Effector memory CD8-positive, alpha-beta T cell (primary cell): ENCODE data around the gene TMCC1.
A peak's percentile ranks its signal among the peaks of the same experiment; 100 is the strongest.
"Not testable (repeated sequence)": the region's sequence is repeated elsewhere in the genome, so short reads cannot be mapped to it uniquely, and the experiment has no call there.

Source experiments
- ATAC-seq: fragments of 150-1000 bp; cut with Tn5 transposase; replicated peaks from 2 replicates; pipeline ENCODE4 v1.10.0; 2021; ENCODE audit warnings: mild to moderate bottlenecking, moderate library complexity
- DNase-seq, 3 experiments: peaks; one replicate each; pipeline ENCODE4 v3.0.0; 2021
- H3K27ac Mint-ChIP-seq, 2 donors: one replicate each; pipeline ENCODE4 v1.8.0; 2022; ENCODE audit warnings: mild to moderate bottlenecking in 2 of 2, mixed read lengths in 2 of 2, moderate library complexity in 2 of 2
- H3K27me3 Mint-ChIP-seq, 2 donors: one replicate each; pipeline ENCODE4 v1.8.0; 2022; ENCODE audit warnings: mixed read lengths in 2 of 2
- H3K36me3 Mint-ChIP-seq: one replicate; pipeline ENCODE4 v1.8.0; 2022; ENCODE audit warnings: mild to moderate bottlenecking, moderate library complexity, mixed read lengths; ENCODE audit not compliant: insufficient read depth
- H3K4me1 Mint-ChIP-seq, 2 donors: one replicate each; pipeline ENCODE4 v1.8.0; 2022; ENCODE audit warnings: low read depth in 2 of 2, mixed read lengths in 2 of 2
- H3K4me3 Mint-ChIP-seq, 2 donors: one replicate each; pipeline ENCODE4 v1.8.0; 2022; ENCODE audit warnings: mild to moderate bottlenecking in 2 of 2, mixed read lengths in 2 of 2, moderate library complexity in 2 of 2
- H3K9me3 Mint-ChIP-seq, 2 donors: one replicate each; pipeline ENCODE4 v1.8.0; 2022; ENCODE audit warnings: mixed read lengths in 2 of 2

TMCC1 gene

DNA sequence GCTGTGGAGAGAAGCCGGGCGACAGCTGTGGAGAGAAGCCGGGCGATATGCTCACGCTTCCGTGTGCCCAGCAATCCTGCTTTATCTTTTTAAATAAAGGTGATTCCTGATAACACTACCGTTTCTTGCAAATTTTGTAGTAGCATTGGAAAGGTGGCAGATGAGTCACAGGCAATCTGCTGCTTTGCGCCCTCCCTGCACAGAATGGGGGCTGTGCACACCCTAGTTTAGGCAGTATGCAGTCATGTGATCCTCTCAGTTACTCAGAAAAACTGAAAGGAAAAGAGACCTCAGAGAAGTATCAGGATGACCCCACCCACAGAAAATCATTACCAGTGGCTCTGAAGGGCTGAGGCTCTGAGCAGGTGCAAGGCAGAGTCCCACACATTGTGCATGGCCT, 24.9 kb upstream of the TMCC1 start:
- no peak for ATAC-seq
- Mint-ChIP-seq H3K9me3 (peaks cover 7 to 14% of the 10 kb centered on the region in 2 donors), H3K36me3 (no peaks in the 10 kb centered on the region), H3K4me3 (no peak overlapping the region), H3K4me1 (no peaks in the 10 kb centered on the region), H3K27ac (no peak overlapping the region), H3K27me3 (peaks cover 13 to 25% of the 10 kb centered on the region in 2 donors)
- no peak for DNase-seq

DNA sequence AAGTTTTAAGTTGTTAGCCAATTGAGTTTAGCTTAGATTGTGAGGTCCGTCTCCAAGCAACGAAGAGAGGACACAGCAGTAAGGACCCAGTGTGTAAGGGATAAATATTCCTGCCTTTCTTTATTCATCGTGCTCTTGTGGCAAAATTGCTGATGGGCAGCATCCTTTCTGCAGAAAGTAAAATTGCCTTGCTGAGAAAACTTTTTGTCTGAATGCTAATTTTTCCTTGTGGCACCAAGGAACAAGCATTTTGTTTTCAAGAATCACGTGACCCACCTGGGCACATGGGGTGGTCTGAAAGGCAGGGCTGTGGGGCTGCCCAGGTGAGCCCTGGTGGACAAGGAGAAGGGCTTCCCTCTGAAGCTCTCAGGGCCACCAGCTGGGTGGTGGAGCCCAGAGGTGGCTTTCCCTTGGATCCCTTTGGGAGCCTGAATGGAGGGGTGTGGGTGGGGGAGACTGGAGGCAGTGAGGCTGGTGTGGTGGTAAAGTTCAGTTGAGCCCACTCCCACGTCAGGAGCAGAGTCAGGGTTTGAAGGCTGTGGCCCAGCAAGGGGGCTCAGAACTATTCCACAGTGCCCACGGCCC, 24.0 kb upstream of the TMCC1 start:
- Mint-ChIP-seq H3K9me3 (peaks cover 7 to 14% of the 10 kb centered on the region in 2 donors), H3K4me1 (no peaks in the 10 kb centered on the region)
- ATAC-seq = no peak

GRCh38 chr3:129913618-129914017, 20.1 kb upstream of the TMCC1 start:
- DNase-seq = no peak
- no peak for ATAC-seq
- peaks cover 4 to 14% of the 10 kb centered on the region in 2 donors for H3K9me3 Mint-ChIP-seq
- no peaks in the 10 kb centered on the region for H3K36me3 Mint-ChIP-seq
- H3K4me3 Mint-ChIP-seq = no peak overlapping the region
- H3K27me3 Mint-ChIP-seq = no peaks in the 10 kb centered on the region
- no peak overlapping the region for H3K27ac Mint-ChIP-seq
- H3K4me1 Mint-ChIP-seq = no peaks in the 10 kb centered on the region

More for the DNA sequence above, 24.0 kb upstream of the TMCC1 start:
- no peak overlapping the region for H3K27ac Mint-ChIP-seq
- DNase-seq = no peak
- H3K4me3 Mint-ChIP-seq = no peak overlapping the region
- no peaks in the 10 kb centered on the region for H3K36me3 Mint-ChIP-seq
- H3K27me3 Mint-ChIP-seq = peaks cover 7 to 16% of the 10 kb centered on the region in 2 donors

- no peaks in the 10 kb centered on the region for H3K4me1 Mint-ChIP-seq
- H3K9me3 Mint-ChIP-seq = peaks cover 0 to 5% of the 10 kb centered on the region in 2 donors
- H3K4me3 Mint-ChIP-seq = no peak overlapping the region
- H3K36me3 Mint-ChIP-seq = no peaks in the 10 kb centered on the region
- no peak for ATAC-seq
- H3K27ac Mint-ChIP-seq = no peak overlapping the region
- H3K27me3 Mint-ChIP-seq = no peaks in the 10 kb centered on the region
- no peak for DNase-seq
Measured at GRCh38 chr3:129911261-129911861, 17.9 kb upstream of the TMCC1 start.

- not testable (repeated sequence) for H3K27ac Mint-ChIP-seq, ATAC-seq, H3K4me3 Mint-ChIP-seq, DNase-seq, H3K4me1 Mint-ChIP-seq, H3K27me3 Mint-ChIP-seq, H3K36me3 Mint-ChIP-seq
- H3K9me3 Mint-ChIP-seq = peaks cover 0 to 11% of the 10 kb centered on the region in 2 donors
Measured at GRCh38 chr3:129909235-129909634, 15.7 kb upstream of the TMCC1 start.

DNA sequence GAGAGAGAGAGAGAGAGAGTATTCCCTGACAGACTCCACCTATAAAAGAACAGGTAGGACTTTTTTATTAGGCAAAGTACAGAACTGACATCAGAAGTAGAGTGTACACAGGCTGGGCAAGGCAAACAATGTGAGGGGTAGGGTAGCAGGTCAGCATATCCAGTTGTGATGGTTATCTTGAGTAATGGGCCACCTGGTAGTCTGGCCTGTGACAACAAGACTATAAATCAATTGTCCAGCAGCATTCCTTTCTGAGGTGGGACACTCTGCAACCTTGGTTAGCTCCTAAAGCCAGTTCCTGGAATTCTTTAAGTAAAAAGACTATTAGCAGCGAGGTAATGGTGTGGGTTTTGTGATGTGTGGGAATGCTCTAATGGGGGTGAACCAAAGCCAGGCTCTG, 14.9 kb upstream of the TMCC1 start:
- DNase-seq = no peak
- ATAC-seq = no peak
- H3K27me3 Mint-ChIP-seq = no peaks in the 10 kb centered on the region
- H3K36me3 Mint-ChIP-seq = no peaks in the 10 kb centered on the region
- no peak overlapping the region for H3K4me3 Mint-ChIP-seq
- H3K27ac Mint-ChIP-seq = no peak overlapping the region
- H3K4me1 Mint-ChIP-seq = no peaks in the 10 kb centered on the region
- peaks cover 0 to 11% of the 10 kb centered on the region in 2 donors for H3K9me3 Mint-ChIP-seq

DNA sequence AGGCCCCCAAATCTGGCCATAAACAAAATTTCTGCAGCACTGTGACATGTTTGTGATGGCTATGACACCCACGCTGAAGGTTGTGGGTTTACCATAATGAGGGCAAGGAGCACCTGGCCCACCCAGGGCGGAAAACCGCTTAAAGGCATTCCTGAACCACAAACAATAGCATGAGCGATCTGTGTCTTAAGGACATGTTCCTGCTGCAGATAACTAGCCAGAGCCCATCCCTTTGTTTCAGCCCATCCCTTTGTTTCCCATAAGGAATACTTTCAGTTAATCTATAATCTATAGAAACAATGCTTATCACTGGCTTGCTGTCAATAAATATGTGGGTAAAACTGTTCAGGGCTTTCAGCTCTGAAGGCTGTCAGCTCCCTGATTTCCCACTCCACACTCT, 7.8 kb upstream of the TMCC1 start:
- not testable (repeated sequence) for H3K27ac Mint-ChIP-seq, H3K4me1 Mint-ChIP-seq, H3K4me3 Mint-ChIP-seq, DNase-seq, H3K36me3 Mint-ChIP-seq, H3K27me3 Mint-ChIP-seq, ATAC-seq
- H3K9me3 Mint-ChIP-seq = peaks cover 0 to 11% of the 10 kb centered on the region in 2 donors

DNA sequence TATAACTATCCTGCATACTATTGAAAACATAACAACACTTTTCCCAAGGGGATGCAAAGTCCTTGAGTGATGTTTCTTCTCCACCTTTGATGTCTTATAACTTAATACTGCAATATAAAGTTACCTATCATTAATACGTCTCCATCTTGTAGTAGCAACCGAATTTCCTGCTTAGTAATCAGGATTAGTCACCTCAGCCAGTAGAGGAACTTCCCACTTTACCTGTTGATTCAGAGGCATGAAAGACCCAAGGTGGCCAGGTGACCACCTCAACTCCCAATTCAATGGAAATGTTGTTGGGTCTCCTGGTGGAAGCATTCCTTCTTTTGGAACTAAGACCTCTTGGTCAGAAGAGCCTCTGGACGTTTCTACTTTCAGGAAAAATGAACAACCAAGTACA, 3.5 kb upstream of the TMCC1 start:
- peaks cover 7% of the 10 kb centered on the region for H3K36me3 Mint-ChIP-seq
- H3K4me3 Mint-ChIP-seq = no peak overlapping the region
- DNase-seq (no peak), ATAC-seq (no peak)
- no peaks in the 10 kb centered on the region for H3K9me3 Mint-ChIP-seq
- peaks cover 15 to 17% of the 10 kb centered on the region in 2 donors for H3K4me1 Mint-ChIP-seq
- H3K27ac Mint-ChIP-seq = no peak overlapping the region
- H3K27me3 Mint-ChIP-seq = no peaks in the 10 kb centered on the region

DNA sequence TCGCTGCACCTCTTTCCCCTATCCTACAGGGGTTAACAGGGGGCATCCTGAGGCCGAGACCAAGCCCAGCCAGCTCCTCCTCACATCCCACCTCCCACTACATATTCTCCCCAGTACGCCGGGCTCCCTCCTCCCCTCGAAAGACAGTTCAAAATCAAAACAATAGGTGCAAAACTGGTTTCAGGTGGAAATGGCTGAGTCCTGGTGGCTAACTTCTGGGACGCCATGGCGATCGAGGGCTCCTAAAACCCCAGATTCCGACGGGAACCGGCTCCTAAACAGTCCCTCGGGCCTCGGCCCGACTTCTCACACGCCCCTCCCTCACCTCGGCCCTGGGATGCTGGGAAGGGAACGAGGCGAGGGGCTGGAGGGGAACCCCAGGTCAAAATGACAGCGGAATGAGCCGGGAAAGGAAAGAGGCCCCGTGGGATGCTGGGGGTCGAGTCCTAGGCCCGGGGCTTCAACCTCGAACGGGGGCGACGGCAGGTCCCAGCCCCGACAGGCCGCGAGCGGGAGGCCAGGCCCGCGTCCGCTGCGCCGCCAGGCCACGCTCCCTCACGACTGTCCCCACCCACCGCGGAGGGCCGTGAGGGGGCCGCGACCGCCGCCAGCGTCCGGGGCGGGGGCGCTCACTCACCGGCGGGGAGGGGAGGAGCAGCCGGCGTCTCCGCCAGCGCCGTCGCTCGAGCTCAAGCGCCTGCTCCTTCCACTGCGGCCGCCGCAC, 492 bp downstream of the TMCC1 start:
- no peaks in the 10 kb centered on the region for H3K27me3 Mint-ChIP-seq
- H3K27ac Mint-ChIP-seq = peak overlapping the region; percentile 89 to 96
- no peaks in the 10 kb centered on the region for H3K9me3 Mint-ChIP-seq
- DNase-seq (peak; percentile 70 to 74 (median 72)), ATAC-seq (peak; percentile 76)
- peaks cover 7% of the 10 kb centered on the region for H3K36me3 Mint-ChIP-seq
- peaks cover 27 to 52% of the 10 kb centered on the region in 2 donors for H3K4me1 Mint-ChIP-seq
- H3K4me3 Mint-ChIP-seq = peak overlapping the region; percentile 93

- Mint-ChIP-seq H3K4me1 (peaks cover 29 to 56% of the 10 kb centered on the region in 2 donors), H3K27me3 (no peaks in the 10 kb centered on the region), H3K36me3 (peaks cover 7% of the 10 kb centered on the region), H3K4me3 (peak overlapping the region; percentile 93), H3K9me3 (no peaks in the 10 kb centered on the region), H3K27ac (peak overlapping the region; percentile 89 to 96)
- DNase-seq (peak in 1 of 3 experiments; percentile 13), ATAC-seq (no peak)
Measured at GRCh38 chr3:129892486-129892856, 1.0 kb downstream of the TMCC1 start.

DNA sequence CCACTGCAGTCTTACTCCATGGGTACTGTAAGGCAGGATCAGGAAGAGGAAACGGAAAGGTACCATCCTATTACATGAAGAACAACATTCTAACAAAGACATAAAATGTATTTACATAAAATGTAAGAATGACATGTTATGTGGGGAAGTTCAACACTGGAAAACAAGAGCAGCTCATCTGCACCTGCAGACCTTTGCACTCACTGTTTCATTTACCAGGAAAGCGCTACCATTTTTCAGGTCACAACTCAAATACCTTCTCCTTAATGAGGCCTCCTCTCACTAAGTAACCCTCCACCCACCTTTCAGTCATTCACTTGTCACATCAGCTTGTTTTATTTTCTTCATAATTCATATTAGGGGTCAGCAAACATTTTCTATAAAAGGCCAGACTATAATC, 2.6 kb downstream of the TMCC1 start:
- peaks cover 29 to 56% of the 10 kb centered on the region in 2 donors for H3K4me1 Mint-ChIP-seq
- H3K36me3 Mint-ChIP-seq = peaks cover 7% of the 10 kb centered on the region
- peak overlapping the region in 1 of 2 donors; percentile 89 for H3K27ac Mint-ChIP-seq
- no peak overlapping the region for H3K4me3 Mint-ChIP-seq
- H3K27me3 Mint-ChIP-seq = no peaks in the 10 kb centered on the region
- no peaks in the 10 kb centered on the region for H3K9me3 Mint-ChIP-seq
- DNase-seq (no peak), ATAC-seq (no peak)

- Mint-ChIP-seq H3K27ac (no peak overlapping the region), H3K36me3 (peaks cover 11% of the 10 kb centered on the region), H3K9me3 (no peaks in the 10 kb centered on the region), H3K4me1 (peaks cover 29 to 56% of the 10 kb centered on the region in 2 donors), H3K4me3 (no peak overlapping the region), H3K27me3 (no peaks in the 10 kb centered on the region)
- ATAC-seq = no peak
- no peak for DNase-seq
Measured at GRCh38 chr3:129890125-129890524, 3.4 kb downstream of the TMCC1 start.

- Mint-ChIP-seq H3K4me1 (peaks cover 24 to 49% of the 10 kb centered on the region in 2 donors), H3K4me3 (no peak overlapping the region), H3K27ac (peak overlapping the region in 1 of 2 donors; percentile 48), H3K36me3 (peaks cover 11% of the 10 kb centered on the region), H3K9me3 (no peaks in the 10 kb centered on the region), H3K27me3 (no peaks in the 10 kb centered on the region)
- DNase-seq = no peak
- ATAC-seq = no peak
Measured at GRCh38 chr3:129888771-129889170, 4.7 kb downstream of the TMCC1 start.

GRCh38 chr3:129881261-129881660, 12.2 kb downstream of the TMCC1 start:
- H3K9me3 Mint-ChIP-seq = no peaks in the 10 kb centered on the region
- H3K4me1 Mint-ChIP-seq = peaks cover 8 to 25% of the 10 kb centered on the region in 2 donors
- no peak overlapping the region for H3K27ac Mint-ChIP-seq
- H3K36me3 Mint-ChIP-seq = peaks cover 28% of the 10 kb centered on the region
- no peak overlapping the region for H3K4me3 Mint-ChIP-seq
- ATAC-seq (no peak), DNase-seq (no peak)
- no peaks in the 10 kb centered on the region for H3K27me3 Mint-ChIP-seq
